GM18873 (cell line): ENCODE results near the gene NUP62.

Experiments
- ATAC-seq: cut with Tn5 transposase; IDR thresholded peaks from one replicate; pipeline ENCODE4 v1.9.1; 2021; ENCODE audit warnings: mild to moderate bottlenecking, moderate library complexity, moderate number of reproducible peaks; ENCODE audit not compliant: unreplicated experiment, low FRiP score

Gene NUP62

DNA sequence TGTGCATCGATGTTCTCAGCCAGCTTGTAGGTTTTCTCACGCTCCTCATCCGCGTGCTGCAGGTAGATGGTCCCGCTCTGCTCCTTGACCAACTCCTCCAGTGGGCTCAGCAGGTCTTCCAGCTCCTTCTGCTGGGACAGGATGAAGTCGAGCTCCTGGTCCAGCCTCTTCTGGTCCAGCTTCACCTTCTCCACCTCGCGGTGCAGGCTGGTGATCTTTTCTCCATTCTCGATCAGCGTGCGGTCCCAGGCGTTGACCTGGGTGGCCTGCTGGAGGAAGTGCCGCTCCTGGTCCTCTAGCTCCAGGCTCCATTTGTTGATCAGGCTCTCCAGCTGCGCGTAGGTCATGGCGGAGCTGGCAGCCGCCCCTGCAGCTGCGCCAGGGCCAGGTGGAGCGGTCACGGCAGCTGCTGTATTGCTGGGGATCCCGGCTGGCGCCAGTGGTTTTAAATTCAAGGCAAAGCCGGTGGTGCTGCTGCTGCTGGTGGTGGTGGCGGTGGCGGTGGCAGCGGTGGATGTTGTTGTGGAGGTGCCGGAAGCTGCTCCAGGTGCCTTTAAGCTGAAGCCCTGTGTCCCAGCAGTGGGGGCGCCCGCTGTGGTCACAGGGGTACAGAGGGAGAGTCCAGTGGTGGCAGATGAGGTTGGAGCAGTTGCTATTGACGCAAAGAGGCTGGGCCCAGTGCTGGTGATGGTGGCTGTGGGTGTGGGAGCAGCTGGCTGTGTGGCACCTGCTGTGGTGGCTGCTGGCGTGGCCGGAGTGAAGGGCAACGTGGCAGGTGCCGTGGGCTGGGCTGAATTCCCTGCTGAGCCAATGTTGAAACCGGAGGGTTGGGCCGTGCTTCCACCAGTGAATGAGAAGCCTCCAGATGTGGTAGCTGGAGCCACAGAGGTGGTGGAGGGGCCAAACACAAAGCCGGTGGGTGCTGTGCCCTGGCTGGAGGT is 20.6 kb downstream of the NUP62 start:
- no peak for ATAC-seq

DNA sequence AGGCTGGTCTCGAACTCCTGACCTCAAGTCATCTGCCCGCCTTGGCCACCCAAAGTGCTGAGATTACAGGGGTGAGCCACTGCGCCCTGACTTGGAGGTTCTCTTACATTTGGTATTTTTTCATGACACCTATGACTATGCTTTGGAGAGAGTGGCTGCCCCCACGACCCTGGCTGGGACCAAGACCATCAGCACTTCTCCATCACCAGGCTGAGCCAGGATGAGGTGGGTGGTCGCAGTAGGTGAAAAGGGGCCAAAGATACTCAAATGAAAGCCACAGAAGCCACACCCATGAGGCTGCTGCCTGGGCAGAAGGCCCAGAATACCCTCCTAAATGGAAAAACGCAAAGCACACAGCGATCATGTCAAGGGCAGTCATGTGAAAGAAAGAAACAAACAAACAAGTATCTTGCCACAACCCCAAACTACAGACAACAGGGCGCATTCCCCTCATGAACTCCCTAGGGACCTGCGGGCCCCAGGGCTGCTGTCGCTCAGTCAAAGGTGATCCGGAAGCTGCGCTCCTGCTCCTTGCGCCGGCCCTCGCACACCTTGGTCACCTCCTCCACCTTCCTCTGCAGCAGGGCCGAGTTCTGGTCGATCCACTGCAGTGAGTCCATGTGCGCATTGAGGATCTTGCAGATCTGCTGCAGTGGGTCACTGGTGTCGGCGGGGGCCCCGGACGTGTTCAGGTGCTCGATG is 21.4 kb downstream of the NUP62 start:
- ATAC-seq, result peak; percentile 45

DNA sequence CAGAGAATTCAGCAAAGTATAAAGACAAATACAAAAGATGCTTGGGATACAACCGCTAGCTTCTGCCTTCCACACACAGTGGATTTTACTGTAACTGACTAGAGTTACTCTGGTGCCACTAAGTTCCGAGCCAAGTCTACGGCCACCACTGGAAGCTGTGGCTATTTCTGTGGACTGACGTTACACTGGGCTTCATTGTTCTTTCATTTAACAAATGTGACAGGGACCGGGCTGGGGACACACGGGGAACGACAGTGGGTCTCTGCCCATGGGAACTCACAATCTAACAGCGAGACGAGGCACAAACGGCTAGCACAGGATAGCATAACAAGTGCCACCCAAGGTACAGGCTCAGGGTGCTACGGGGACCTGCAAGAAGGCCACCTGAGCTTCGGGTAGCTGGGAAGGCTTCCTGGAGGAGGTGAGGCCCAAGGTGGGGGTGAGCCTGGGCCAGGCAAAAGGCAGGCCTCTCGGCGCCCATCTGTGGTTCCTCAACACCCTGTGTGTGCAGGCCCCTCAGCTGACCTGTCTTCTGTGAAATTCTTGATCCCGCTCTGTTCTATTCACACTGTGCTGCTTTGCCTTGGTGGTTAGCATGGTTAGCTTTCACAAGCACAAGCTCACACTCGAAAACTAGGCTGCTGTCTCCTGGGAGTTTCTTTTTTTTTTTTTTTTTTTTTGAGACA is 22.3 kb downstream of the NUP62 start:
- ATAC-seq, result peak; percentile 28

DNA sequence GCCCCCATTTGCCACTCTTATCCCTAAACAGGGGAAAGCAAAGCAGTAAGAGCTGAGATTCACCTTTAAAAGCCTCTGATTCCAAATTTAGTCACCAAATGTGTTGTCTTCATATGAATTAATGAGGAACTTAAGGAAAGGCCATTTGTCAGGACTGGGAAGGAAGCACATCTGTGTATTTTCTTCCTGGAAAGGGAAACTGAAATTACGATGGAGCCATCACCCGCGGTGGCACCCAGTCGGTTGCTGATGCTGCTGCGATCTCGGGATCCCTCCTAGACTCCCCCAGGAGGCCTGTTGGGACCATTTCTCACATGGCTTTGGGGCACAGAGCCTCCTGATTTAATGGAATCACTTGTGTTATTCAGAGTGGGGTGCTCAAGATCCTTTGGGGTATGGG is 25.2 kb downstream of the NUP62 start:
- no peak for ATAC-seq

DNA sequence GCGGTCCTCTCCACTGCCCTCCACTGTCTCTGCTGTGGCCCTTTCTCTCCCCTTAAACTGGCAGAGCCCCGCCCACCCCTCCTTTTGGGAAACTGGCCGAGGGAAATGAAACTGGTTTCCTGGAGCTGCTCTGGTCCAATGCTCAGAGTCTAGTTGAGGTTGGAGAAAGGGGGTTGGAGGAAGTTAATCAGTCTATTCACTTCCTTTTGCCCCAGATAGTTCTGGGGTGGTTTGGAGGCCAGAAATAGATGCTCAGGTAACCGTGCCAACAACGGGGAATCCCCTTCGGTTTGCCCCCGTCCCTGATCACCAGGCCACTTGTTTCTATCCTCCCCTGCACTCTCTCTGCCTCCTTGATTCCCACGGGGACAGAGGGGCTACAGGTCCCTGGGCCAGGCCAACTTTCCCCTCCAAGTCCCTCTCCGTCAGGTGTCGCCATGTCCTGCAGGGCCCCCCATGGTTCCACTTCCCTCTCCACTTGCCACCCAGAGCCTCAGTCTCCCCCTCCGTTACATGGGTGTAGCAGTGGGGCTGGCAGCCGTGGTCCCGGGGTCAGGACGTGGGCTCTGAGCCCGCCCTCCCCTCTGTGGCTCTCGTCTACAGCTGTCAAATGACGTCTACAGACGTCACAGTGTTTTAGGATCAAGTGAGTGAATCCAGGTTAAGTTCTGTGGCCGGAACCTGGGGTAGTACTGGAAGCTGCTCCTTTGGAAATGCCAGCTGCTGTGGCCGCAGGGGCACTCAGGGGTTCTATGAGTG is 32.3 kb downstream of the NUP62 start, which contains the start of gene IL4I1:
Gene IL4I1 (minus strand): TSS at position 25 of the 759 bp plus-strand sequence. CDS start 727 bp downstream, outside the sequence.
- peak; percentile 50 for ATAC-seq

DNA sequence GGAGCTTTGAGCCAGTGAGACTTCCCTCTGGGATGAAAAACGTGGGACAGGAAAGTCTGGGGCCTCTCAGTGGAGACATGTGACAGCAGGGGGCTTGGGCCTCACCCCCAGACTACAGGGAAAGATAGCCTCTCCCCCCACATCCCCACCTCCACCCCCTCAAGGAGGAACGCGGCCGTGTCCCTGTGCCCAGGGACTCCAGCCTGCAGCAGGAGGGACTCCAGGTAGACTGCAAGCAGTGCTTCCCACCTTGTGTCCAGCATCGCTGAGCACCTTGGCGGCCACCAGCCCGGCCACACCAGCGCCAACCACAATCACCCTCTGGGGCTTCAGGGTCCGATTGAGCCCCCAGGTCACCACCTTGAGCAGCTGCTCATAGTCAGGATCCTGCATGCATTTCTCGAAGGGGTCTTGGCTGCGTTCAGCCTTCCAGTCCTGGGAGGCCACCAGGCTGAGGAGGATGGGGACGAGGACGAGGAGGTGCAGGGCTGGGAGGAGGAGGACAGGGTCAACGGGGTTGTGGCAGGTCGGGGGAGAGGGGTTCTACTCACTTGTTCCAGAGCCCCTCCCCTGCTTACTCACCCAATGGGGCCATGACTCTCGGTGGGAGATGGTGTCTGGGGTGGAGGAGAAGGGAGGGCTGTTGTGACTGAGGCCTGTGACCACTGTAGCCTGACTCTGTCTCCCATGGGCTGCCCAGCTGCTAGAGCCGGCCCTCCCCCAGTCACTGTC is 33.6 kb downstream of the NUP62 start:
- ATAC-seq, result no peak

DNA sequence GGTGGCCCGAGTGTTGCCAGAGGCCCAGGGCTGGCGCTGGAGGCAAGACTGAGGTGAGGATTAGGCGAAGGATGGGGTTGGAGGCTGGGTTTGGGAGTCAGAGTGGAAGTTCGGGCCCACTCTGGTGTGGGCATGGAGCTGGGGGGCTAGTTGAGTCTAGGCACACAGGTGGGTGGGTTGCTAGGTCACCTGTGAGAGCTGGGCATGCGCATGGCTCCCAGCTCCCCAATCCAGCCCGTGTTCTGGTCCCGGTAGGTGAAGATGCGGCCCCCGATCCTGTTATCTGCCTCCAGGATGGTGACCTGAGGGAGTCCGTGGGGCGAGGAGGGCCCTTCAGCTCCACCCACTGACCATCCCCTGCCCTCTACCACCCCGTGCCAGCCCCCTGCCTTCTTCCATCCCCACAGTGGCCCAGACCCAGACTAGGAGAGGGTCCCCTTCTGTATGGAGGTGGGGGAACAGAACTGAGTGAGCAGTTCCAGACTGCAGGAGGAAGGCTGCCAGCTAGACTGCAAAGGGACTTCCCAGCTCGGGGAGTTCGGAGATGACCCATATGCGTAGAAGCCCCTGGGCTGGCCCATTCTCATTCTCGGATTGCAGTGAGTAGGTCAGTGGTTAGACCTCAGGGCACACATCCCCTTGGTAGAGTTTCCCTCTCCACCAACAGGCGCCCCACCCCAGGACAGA is 34.3 kb downstream of the NUP62 start:
- peak; percentile 36 for ATAC-seq

DNA sequence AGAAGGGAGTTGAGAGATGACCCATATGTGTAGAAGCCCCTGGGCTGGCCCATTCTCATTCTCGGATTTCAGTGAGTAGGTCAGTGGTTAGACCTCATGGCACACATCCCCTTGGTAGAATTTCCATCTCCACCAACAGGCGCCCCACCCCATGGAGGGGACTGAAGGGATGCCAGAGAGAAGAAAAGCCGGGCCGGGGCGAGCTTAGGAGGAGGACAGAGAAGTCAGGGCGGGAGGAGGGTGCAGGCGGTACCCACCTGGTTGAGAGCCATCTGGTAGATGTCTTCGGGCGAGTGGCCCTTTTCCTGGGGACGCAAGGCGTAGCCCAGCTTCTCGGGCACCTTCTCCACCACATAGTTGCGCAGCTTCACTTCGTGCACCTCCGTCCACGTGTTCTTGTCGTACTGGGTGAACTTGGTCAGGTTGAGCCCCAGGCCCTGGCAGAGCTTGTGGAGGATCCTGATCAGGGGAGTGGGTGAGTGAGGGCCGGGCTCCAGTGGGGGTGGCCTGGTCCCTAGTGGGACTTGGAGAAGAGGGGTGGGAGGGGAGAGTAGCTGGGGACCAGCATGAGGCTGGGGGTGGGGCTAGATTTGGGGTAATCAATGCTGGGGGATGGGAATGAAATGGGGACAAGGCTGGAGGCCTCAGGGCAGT is 35.2 kb downstream of the NUP62 start:
- ATAC-seq, result no peak

DNA sequence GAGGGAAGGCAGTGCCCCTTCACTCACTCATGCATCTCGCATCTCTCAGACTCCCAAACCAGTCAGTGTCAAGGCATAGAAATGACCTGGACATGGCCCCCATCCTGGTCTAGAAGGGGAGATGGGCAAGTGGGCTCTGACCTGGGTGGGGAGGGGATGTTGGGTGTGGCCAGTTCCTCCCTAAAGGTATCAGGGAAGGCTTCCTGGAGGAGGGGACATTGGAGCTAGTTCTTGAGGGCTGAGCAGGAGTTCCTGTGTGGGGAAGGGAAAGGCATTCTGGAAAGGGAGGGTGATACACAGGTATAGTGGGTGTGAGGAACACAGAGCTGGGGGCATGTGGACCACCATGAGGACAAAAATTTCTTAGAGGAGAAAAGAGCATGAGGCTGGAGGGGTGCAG is 36.6 kb downstream of the NUP62 start:
- no peak for ATAC-seq

DNA sequence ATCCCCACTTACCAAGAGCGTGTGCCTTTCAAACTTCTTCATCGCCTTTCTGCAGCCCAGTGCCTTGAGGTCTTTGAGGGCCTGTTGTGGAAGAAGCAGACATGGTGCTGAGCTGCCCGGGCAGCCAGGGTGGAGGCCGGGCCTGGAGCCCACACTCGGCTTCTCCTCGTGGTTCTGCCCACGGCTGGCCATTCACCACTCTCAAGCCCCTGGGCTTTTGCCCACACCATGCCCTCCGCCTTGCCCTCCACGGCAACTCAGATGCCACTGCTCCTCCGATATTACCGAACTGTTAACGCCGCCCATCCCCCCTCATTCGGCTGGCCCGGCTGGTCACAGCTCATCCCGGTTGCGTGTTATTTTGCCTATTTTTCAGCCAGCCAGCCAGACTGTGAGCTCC is 37.9 kb downstream of the NUP62 start:
- no peak for ATAC-seq

DNA sequence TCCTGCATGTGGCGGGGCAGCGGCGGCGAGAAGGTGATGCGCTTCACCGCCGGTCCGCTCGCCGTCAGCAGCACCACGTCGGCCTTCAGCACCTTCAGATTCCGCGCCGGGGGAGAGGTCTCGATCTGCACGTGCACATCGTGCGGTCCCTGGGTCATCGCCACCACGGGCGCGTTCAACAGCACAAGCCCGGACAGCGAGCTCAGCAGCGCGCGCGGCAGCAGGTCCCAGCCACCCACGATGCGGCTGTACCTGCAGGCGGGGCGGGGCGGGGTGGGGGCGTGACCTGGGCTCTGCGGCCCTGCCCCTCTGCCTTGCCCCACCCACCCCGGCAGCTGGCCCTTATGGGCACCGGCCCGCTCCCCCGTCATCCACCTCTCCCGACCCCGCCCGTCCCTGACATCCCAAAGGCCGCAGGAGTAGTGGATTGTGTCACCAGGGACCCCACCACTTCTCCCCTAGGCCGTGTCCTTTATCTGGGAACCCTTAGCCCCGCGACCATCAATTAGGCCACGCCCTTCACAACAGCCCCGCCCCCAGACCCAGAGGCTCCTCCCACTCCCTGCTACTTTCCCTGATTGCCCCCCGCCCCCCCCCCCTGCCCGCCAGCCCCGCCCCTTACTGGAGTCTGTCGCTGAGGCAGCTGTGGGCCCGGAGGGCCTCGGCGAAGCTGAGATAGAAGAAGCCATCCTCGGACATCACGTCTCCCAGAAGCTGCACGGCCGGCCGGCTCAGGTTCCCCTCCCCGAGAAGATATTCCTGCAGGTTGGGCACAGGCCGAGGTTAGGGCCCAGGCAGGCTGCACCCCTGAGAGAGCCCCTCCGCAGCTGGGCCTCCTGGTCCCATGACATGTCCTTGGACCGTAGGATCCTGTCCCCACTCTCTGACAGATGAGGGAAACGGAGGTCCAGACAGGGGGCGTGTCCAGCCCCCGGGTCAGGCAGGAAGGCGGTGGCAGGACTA is 38.7 kb downstream of the NUP62 start:
- ATAC-seq, result no peak

DNA sequence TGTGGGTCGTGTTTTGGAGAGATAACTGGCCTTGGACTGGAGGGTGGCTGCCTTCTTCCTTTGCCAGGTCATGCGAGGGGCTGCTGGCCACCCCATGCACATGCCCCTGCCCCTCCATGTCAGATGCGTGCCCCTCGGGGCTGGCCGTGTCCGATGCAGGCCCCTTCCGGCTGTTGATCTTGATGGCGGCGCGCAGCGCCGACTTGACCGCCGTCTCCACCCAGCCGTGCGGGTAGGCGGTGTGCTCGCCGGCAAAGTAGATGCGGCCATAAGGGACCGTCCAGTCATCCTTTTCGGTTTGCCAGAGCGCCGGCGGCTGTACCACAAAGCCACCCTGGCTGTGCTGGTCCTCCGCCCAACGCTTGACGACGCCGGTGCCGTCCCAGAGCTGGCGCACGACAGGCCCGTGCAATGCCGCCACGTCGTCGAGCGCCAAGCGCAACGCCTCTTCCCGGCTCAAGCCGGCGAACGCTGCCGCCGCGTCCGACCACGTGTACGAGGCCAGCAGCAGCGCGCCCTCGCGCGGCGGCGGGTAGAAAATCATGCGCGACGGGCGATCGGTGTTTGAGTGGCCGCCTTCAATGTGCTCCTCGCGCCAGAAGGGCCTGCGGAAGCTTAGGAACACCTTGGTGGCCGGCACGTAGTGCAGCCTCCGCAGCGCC is 39.5 kb downstream of the NUP62 start:
- no peak for ATAC-seq

DNA sequence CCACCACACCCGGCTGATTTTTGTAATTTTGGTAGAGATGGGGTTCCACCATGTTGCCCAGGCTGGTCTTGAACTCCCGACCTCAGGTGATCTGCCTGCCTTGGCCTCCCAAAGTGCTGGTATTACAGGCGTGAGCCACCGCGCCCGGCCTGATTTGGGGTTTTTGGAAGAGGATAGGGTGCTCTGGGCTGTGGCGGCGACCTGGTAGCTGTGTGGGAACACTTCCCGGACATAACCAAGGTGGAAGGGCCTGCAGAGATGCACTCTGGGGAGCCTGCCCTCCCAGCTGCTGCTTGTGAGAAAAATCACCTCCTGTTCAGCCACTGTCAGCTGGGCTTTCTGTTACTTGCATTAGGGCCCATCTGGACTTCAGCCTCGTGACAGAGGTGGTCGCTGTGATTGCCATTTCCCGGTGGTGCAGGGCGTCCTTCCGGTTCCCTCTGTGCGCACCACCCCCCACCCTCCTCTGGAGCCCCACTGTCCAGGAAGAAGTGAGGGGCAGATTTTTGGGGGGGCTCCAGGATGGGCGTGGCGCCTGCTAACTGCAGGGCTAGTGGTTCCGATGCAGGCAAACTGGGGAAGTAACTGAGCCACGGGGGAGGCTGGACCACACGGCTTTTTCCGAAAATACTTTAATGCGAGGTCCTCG is 40.1 kb downstream of the NUP62 start:
- no peak for ATAC-seq

DNA sequence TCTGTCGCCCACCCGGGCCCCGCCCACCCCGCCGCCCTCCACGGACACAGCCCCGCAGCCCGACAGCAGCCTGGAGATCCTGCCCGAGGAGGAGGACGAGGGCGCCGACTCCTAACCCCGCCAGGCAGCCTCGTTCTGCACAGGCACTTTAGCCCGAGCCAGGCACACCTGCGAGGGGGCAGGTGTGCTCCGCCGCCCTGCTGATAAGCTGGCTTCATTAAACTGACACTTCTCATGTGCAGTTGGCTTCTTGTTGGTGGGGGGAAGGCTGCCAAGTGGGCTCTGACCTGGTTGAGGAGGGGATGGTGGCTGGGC is 40.8 kb downstream of the NUP62 start:
- no peak for ATAC-seq

DNA sequence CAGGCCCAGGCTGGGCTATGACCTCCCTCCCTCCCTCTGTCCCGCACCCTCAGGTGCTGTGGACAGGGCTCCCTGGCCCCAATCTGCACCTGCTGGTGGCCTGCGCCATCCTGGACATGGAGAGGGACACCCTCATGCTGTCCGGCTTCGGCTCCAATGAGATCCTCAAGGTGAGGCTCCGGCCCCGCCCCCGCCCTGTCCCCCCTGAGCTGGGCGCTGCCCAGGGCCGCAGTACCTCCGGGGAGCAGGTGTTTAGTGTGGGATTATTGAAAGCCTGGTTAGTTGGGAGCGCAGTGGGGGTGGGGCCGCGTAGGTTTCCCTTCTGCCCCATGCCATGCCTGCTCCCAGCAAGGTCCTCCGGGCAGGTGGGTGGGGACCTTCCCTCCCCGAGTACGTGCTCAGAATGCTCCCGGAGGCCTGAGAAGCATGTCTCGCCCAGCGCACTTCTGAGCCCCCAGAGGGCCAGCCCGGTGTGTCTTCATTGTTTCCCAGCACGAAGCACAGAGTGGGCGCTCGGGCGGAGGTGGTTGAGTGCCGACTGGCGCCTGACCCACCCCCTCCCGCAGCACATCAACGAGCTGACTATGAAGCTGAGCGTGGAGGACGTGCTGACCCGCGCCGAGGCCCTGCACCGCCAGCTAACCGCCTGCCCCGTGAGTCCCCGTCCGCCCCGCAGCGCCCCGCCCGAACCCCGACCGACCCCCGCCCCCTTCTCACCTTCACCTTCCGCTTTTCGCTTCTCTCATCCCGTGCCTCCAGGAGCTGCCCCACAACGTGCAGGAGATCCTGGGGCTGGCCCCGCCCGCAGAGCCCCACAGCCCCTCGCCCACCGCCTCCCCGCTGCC is 41.4 kb downstream of the NUP62 start:
- ATAC-seq, result no peak
